ENCODE results near the gene DDX5. TPM values are rescaled to one million over a fixed set of nuclear protein-coding genes. Genes with fewer than 3 reads are reported as not detected.

DDX5 gene
- 240 and 255 TPM in 2 replicates for total RNA-seq (2012; rRNA removed)

DNA sequence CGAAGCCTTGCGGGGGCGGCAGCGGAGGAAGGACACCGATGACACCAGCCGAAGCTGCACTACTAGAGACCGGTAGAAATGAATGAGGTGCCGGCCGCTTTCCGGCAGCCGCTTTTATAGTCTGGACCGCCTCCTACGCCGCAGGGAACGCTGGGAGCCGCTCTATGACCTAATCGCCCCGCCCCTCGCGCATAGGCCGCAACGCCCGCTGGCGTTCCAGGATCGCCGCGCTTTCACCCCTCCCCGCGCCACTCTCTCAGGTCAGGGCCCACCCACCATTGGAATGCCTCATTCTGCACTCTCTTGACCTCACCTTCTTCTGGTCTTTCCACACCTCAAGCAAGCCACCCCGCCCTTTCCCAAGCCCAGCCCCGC lies at the start of gene DDX5:
Gene DDX5 (minus strand): TSS at position 89 of the 375 bp plus-strand sequence. CDS start 170 bp downstream, outside the sequence.
- no peaks in the 10 kb centered on the region for H3K9me3 ChIP-seq (replicated peaks; ENCODE audit: low read length)
- peaks cover 62% of the 10 kb centered on the region for H3K36me3 ChIP-seq (ENCODE audit: insufficient read depth, low read length)
- H3K9ac ChIP-seq (ENCODE audit: low read depth, low read length) = peak within 1 kb of the TSS; percentile 100
- H3K4me1 ChIP-seq (ENCODE audit: control insufficient read depth, insufficient read depth, low read length) = peaks cover 32% of the 10 kb centered on the region
- no peaks in the 10 kb centered on the region for H3K27me3 ChIP-seq (ENCODE audit: control insufficient read depth, insufficient read depth, low read length)
- peak within 1 kb of the TSS; percentile 85 for H3K4me2 ChIP-seq (ENCODE audit: low read length)
- H3K4me3 ChIP-seq (ENCODE audit: low read length) = peak within 1 kb of the TSS; percentile 98

DNA sequence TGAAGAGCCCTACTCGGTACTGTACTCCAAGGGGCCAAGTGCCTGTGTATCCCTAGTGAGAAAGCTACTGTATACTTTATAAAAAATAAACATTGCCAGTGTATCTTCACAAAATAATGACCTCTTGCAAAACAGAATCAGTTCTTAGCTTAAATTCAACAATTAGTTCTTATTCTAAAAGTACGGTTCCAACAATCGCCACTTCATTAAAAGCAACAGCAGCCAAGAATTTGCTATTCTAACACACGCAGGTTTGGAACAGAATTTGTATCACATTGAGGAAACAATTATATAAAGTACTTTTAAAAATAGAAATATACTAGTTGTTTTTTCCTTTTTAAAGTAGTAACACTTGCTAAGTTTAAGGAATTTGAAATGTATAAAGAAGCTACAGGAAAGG lies 49.2 kb upstream of the DDX5 start:
- Histone ChIP-seq H3K9ac (ENCODE audit: low read depth, low read length) (no peak overlapping the region), H3K4me3 (ENCODE audit: low read length) (no peak overlapping the region), H3K27me3 (ENCODE audit: control insufficient read depth, insufficient read depth, low read length) (no peaks in the 10 kb centered on the region), H3K4me2 (ENCODE audit: low read length) (no peak overlapping the region), H3K36me3 (ENCODE audit: insufficient read depth, low read length) (peaks cover 89% of the 10 kb centered on the region), H3K4me1 (ENCODE audit: control insufficient read depth, insufficient read depth, low read length) (no peaks in the 10 kb centered on the region), H3K9me3 (replicated peaks; ENCODE audit: low read length) (no peaks in the 10 kb centered on the region)

DNA sequence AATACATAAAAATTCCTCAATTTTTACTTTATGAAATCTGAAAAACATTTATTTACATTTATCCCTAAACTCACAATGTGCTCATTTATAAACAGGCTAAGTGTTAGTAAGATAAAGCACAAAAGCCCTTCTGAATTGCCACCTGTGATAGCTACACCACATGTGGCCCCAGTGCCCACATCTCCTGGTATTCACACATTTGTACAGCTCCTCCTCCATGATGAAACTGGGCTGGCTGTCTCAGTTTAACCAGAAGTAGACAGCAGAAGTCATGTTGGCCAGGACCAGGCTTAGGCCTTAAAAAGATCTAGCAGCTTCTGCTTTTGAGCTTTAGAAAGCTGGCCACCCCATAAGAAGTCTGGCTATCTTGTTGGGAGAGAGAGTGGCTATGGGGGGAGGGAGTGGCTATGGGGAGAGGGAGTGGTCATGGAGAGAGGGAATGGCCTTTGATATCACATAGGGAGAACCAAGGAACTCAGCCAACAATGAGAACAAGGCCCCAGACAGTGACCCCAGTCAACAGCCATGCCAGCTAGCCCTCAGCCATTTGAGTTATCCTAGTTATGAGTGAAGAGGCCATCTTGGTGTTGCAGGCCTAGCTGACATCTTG lies 48.0 kb upstream of the DDX5 start:
- no peak overlapping the region for H3K4me3 ChIP-seq (ENCODE audit: low read length)
- no peaks in the 10 kb centered on the region for H3K9me3 ChIP-seq (replicated peaks; ENCODE audit: low read length)
- no peak overlapping the region for H3K9ac ChIP-seq (ENCODE audit: low read depth, low read length)
- H3K4me2 ChIP-seq (ENCODE audit: low read length) = no peak overlapping the region
- H3K4me1 ChIP-seq (ENCODE audit: control insufficient read depth, insufficient read depth, low read length) = no peaks in the 10 kb centered on the region
- no peaks in the 10 kb centered on the region for H3K27me3 ChIP-seq (ENCODE audit: control insufficient read depth, insufficient read depth, low read length)
- peaks cover 90% of the 10 kb centered on the region for H3K36me3 ChIP-seq (ENCODE audit: insufficient read depth, low read length)

DNA sequence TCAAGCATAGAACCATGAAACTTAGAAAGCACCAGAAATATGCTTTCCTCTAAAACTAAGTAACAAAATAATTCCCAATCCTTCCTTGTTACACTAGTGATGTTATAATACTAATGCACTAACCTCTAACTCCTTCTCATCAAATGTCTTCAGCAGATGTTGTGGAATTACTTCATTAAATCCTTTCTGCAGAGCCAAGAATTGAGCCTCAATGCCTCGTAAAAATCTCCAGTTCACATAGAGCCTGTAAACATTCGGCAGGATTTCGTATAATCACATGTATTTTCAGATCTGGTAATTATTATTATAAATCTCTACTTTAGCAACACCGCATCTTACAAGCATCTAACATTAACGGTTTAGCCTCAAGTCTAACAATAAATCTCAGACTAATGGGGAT lies 45.4 kb upstream of the DDX5 start:
- no peaks in the 10 kb centered on the region for H3K27me3 ChIP-seq (ENCODE audit: control insufficient read depth, insufficient read depth, low read length)

DNA sequence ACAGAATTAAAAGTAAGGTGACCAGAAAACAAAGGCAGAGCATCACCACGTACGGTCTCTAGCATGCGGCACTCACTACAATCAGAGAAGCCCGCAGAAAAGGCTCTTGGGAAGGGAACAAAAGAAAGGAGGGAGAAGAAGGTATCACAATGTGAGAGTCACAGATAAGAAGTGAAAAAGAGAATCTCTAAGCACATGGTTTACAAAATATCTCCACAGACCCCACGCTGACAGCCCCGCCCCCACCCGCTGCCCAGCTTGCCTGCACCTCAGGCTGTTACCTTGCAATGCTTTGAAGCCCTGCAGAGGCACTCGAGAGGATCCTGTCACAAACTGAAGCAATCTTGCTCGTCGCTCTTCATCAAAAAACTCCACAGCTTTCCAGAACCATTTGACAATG lies 41.2 kb upstream of the DDX5 start:
- H3K4me2 ChIP-seq (ENCODE audit: low read length) = no peak overlapping the region
- no peaks in the 10 kb centered on the region for H3K4me1 ChIP-seq (ENCODE audit: control insufficient read depth, insufficient read depth, low read length)
- H3K36me3 ChIP-seq (ENCODE audit: insufficient read depth, low read length) = peaks cover 92% of the 10 kb centered on the region
- H3K4me3 ChIP-seq (ENCODE audit: low read length) = no peak overlapping the region
- no peak overlapping the region for H3K9ac ChIP-seq (ENCODE audit: low read depth, low read length)
- no peaks in the 10 kb centered on the region for H3K27me3 ChIP-seq (ENCODE audit: control insufficient read depth, insufficient read depth, low read length)
- H3K9me3 ChIP-seq (replicated peaks; ENCODE audit: low read length) = no peaks in the 10 kb centered on the region

More for the DNA sequence above, 45.4 kb upstream of the DDX5 start:
- Histone ChIP-seq H3K9me3 (replicated peaks; ENCODE audit: low read length) (no peaks in the 10 kb centered on the region), H3K9ac (ENCODE audit: low read depth, low read length) (no peak overlapping the region), H3K4me2 (ENCODE audit: low read length) (no peak overlapping the region), H3K4me1 (ENCODE audit: control insufficient read depth, insufficient read depth, low read length) (no peaks in the 10 kb centered on the region), H3K36me3 (ENCODE audit: insufficient read depth, low read length) (peaks cover 87% of the 10 kb centered on the region), H3K4me3 (ENCODE audit: low read length) (no peak overlapping the region)

DNA sequence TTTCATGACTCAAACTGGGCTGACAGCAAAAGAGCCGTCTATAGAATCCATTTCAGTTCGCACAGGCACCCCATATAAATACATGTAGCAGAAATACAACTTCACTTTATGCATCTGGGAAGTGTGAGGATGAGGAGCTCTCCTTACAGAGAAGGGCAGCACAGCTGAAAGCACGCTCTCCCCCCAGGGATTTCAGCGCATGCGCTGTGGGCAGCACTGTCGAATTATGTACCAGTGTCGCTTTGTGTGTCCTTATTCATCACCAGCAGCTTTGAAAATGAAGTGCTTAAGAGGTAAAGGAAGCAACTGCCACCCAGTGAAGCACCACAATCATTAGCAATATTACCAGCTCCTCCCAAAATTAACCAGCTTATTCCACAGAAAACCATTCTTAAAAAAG lies 40.6 kb upstream of the DDX5 start:
- Histone ChIP-seq H3K4me3 (ENCODE audit: low read length) (no peak overlapping the region), H3K36me3 (ENCODE audit: insufficient read depth, low read length) (peaks cover 92% of the 10 kb centered on the region), H3K9me3 (replicated peaks; ENCODE audit: low read length) (no peaks in the 10 kb centered on the region), H3K27me3 (ENCODE audit: control insufficient read depth, insufficient read depth, low read length) (no peaks in the 10 kb centered on the region), H3K4me1 (ENCODE audit: control insufficient read depth, insufficient read depth, low read length) (peaks cover 5% of the 10 kb centered on the region), H3K4me2 (ENCODE audit: low read length) (no peak overlapping the region), H3K9ac (ENCODE audit: low read depth, low read length) (no peak overlapping the region)

DNA sequence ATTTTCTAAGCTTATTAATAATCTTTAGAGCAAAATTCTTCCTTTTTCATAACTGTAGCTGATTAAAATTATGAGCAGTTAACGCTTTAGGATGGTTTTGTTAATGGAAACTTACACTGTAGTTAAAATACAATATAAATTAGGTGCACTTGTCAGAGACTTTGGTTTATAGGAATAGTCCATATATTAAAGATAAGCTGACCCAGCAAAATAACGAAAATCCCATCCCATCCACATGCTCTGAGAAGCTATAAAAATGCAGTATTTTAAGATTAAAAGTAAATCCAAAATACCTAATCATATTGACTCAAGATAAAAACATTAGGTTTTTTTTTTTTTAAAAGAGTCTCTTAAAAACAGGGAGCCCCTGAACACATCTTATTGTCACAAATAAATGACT lies 38.7 kb upstream of the DDX5 start:
- H3K4me3 ChIP-seq (ENCODE audit: low read length) = no peak overlapping the region
- no peak overlapping the region for H3K9ac ChIP-seq (ENCODE audit: low read depth, low read length)
- H3K9me3 ChIP-seq (replicated peaks; ENCODE audit: low read length) = no peaks in the 10 kb centered on the region
- peaks cover 6% of the 10 kb centered on the region for H3K4me1 ChIP-seq (ENCODE audit: control insufficient read depth, insufficient read depth, low read length)
- no peak overlapping the region for H3K4me2 ChIP-seq (ENCODE audit: low read length)
- H3K27me3 ChIP-seq (ENCODE audit: control insufficient read depth, insufficient read depth, low read length) = no peaks in the 10 kb centered on the region
- peaks cover 85% of the 10 kb centered on the region for H3K36me3 ChIP-seq (ENCODE audit: insufficient read depth, low read length)

DNA sequence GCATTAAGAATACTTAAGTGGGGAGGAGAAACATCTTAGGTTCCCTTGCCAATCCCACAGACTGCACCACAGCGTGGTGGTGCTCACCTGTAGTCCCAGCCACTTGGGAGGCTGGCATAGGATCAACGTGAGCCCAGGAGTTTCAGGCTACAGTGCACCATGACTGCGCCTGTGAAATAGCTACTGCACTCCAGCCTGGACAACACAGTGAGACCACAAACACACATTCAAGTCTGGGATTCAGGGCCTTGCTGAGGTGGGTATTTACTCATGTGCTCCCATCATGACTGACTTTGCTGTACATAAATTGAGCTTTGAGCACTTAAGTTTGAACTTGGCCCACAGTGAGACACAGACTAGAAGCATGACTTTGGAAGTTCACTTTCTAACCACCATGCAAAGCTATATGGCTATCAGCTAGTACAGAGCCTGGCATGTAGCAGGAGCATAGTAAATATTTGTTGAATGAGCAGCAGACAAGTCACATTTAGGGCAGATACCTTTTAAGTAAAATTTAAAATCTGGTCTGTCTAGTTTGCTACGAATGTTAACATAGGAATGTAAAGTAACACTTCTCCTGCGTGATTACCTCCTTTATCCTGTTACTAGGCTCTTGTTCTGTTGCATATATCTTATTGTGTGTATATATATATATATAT lies 34.2 kb upstream of the DDX5 start:
- H3K27me3 ChIP-seq (ENCODE audit: control insufficient read depth, insufficient read depth, low read length) = no peaks in the 10 kb centered on the region
- H3K4me3 ChIP-seq (ENCODE audit: low read length) = no peak overlapping the region
- H3K9me3 ChIP-seq (replicated peaks; ENCODE audit: low read length) = no peaks in the 10 kb centered on the region
- H3K9ac ChIP-seq (ENCODE audit: low read depth, low read length) = no peak overlapping the region
- peaks cover 83% of the 10 kb centered on the region for H3K36me3 ChIP-seq (ENCODE audit: insufficient read depth, low read length)
- H3K4me1 ChIP-seq (ENCODE audit: control insufficient read depth, insufficient read depth, low read length) = peaks cover 6% of the 10 kb centered on the region
- H3K4me2 ChIP-seq (ENCODE audit: low read length) = no peak overlapping the region

DNA sequence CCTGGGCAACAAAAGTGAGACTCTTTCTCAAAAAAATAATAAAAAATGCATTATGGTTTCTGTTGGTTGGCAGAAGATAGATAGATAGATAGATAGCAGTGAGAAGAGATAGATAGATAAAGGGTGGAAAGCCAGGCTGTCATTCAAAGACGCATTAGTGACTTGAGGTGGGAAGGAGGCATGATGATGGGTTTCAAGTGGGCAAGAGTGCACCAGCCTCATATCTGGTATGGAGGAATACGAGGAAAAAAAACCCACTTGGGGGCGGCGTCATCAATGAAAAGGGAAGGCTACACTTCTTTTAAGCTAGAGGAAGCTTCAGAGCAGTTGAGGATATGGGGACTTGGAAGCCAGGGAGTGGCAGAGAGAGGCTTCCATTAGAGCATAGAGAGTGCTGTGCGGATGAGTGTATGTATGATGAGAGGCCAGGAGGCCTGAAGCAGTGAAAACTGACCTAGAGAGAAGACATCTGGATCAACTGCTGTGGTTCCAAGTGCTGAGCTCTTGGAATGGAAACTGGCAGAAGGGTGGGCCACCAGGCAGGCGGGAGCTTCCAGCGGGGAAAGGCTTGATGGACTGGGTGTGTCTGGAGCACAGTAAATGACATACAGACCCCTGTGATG lies 32.5 kb upstream of the DDX5 start:
- H3K4me1 ChIP-seq (ENCODE audit: control insufficient read depth, insufficient read depth, low read length) = peaks cover 6% of the 10 kb centered on the region
- H3K4me3 ChIP-seq (ENCODE audit: low read length) = no peak overlapping the region
- H3K4me2 ChIP-seq (ENCODE audit: low read length) = no peak overlapping the region
- peaks cover 83% of the 10 kb centered on the region for H3K36me3 ChIP-seq (ENCODE audit: insufficient read depth, low read length)
- no peaks in the 10 kb centered on the region for H3K27me3 ChIP-seq (ENCODE audit: control insufficient read depth, insufficient read depth, low read length)
- H3K9me3 ChIP-seq (replicated peaks; ENCODE audit: low read length) = no peaks in the 10 kb centered on the region
- no peak overlapping the region for H3K9ac ChIP-seq (ENCODE audit: low read depth, low read length)

DNA sequence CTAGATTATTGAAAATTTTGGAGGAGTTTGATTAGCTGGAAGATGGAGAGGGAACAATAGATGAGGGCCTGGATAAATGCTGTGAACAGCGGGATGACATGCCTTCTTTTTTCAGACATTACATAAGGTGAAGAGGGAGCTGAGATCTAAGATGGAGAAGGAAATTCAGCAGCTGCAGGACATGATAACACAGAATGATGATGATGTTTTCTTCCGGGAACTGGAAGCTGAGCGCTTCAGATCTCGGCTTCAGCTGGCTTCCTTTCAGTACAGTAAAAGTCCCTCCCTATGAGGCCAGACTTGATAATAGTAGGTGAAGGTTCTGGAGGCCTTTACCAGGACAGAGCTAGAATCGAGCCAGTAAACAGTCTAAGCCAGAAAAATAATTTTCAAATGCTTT lies 31.4 kb upstream of the DDX5 start:
- Histone ChIP-seq H3K9me3 (replicated peaks; ENCODE audit: low read length) (no peaks in the 10 kb centered on the region), H3K4me2 (ENCODE audit: low read length) (no peak overlapping the region), H3K4me1 (ENCODE audit: control insufficient read depth, insufficient read depth, low read length) (peaks cover 6% of the 10 kb centered on the region), H3K9ac (ENCODE audit: low read depth, low read length) (no peak overlapping the region), H3K4me3 (ENCODE audit: low read length) (no peak overlapping the region), H3K27me3 (ENCODE audit: control insufficient read depth, insufficient read depth, low read length) (no peaks in the 10 kb centered on the region), H3K36me3 (ENCODE audit: insufficient read depth, low read length) (peaks cover 86% of the 10 kb centered on the region)

DNA sequence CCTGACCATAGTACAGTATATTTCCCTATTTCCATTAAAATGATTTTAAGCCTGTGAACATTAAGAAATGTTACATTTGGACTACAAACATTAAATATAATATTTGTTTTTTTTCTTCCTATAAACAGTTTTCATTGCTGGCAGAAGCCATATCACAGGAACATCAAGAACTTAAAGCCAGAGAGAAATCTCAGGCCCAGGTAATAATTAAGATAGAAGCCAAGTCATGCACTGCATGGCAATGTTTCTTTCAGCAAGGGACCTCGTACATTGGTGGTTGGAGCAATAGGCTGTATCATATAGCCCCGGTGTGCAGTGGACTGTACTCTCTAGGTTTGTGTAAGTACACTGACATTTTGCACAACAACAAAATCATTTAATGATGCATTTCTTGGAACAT lies 30.8 kb upstream of the DDX5 start:
- Histone ChIP-seq H3K9me3 (replicated peaks; ENCODE audit: low read length) (no peaks in the 10 kb centered on the region), H3K4me1 (ENCODE audit: control insufficient read depth, insufficient read depth, low read length) (peaks cover 2% of the 10 kb centered on the region), H3K36me3 (ENCODE audit: insufficient read depth, low read length) (peaks cover 86% of the 10 kb centered on the region), H3K27me3 (ENCODE audit: control insufficient read depth, insufficient read depth, low read length) (no peaks in the 10 kb centered on the region), H3K4me3 (ENCODE audit: low read length) (no peak overlapping the region), H3K4me2 (ENCODE audit: low read length) (no peak overlapping the region), H3K9ac (ENCODE audit: low read depth, low read length) (no peak overlapping the region)

DNA sequence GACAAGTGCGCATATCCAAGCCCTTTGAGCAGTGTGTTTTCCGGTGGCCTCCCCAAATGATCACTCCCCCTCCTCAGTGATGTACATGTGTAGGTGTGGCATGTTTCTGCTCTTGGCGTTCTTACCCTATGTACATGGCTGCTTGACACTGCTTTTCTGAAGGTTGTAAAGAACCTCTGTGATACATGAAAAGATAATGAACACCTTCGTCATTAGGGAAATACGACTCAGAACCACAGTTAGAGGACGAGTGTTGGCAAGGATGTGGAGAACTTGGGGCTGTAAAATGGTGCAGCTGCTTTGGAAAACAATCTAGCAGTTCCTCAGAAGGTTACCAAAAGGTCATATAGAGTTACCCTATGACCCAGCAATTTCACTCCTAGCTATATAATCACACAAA lies 29.3 kb upstream of the DDX5 start:
- Histone ChIP-seq H3K4me3 (ENCODE audit: low read length) (no peak overlapping the region), H3K4me2 (ENCODE audit: low read length) (no peak overlapping the region), H3K27me3 (ENCODE audit: control insufficient read depth, insufficient read depth, low read length) (no peaks in the 10 kb centered on the region), H3K9me3 (replicated peaks; ENCODE audit: low read length) (no peaks in the 10 kb centered on the region), H3K36me3 (ENCODE audit: insufficient read depth, low read length) (peaks cover 91% of the 10 kb centered on the region), H3K9ac (ENCODE audit: low read depth, low read length) (no peak overlapping the region), H3K4me1 (ENCODE audit: control insufficient read depth, insufficient read depth, low read length) (no peaks in the 10 kb centered on the region)
